ENCODE results near the gene SV2C.

Gene SV2C

DNA sequence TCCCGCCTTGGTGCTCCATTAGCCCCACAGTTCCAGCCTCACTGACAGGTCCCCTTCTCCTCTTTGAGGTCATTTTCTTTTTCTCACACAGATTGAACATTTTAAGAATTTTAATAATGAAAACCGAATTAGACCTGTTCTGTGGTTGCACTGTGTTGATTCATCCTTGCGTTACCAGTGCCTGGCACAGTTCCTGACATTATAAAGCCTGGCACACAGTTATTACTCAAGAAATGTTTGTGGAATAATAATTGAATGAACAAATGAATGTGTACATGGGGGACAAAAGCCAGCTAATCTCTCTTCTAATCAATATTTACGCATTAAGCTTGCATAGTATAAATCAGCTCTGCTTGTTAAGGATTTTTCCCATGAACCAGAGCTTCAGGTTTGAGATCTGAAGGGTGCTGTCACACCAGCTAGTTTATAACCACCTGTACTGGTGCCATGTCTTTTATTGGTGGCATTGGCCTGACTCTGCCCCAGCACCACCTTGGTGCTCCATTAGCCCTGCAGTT, 80.0 kb downstream of the SV2C start:
- DNase-seq (ENCODE audit: low read depth in 2 of 3, low spot score in 2 of 3): no peak

DNA sequence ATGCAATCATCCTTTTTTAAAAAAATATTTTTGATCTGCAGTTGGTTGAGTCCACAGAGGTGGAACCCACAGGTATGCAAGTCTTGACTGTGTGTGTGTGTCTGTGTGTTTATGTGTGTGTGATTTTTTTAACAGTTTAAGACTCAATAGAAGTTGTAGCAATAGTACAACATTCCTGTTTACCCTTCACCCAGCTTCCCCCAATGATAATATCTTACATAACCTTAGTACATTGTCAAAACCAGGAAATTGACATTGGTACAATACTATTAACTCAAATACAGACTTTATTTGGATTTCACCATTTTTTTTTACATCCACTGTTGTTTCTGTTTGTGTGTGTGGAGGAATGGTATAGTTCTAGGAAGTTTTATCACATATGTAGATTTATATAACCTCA, 81.8 kb downstream of the SV2C start:
- DNase-seq (ENCODE audit: low read depth in 2 of 3, low spot score in 2 of 3): no peak

DNA sequence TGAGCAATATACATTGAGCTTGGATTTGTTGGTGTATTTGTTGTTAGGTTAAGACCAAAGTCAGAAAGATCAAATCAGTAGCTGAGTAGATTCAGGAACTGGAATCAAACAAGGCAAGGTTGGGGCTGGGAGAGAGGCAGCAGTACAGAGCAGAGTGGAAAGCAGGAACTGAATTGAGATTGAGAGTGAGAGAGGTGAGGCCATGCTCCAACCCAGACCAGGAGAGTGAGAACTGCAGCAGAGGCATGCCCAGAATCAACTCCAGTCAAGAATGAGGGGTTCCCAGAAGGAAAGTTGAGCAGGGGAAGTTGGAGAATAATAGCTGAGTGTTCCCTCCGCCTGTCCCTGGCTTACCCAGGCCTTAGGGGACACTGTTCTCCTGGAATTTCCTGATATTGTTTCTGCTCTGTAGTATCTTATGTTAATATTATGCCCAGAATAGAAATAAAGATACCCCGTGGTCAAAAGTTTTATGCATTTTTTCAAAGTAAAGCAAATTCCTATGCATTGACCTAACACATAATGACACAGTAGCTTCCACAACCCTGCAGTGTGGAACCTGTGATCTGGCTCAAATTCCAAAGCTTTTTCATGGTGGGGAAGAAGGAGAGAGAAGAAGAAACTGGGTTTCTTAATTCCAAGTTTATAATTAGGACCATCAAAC, 82.7 kb downstream of the SV2C start:
- DNase-seq (ENCODE audit: low read depth in 2 of 3, low spot score in 2 of 3): no peak

DNA sequence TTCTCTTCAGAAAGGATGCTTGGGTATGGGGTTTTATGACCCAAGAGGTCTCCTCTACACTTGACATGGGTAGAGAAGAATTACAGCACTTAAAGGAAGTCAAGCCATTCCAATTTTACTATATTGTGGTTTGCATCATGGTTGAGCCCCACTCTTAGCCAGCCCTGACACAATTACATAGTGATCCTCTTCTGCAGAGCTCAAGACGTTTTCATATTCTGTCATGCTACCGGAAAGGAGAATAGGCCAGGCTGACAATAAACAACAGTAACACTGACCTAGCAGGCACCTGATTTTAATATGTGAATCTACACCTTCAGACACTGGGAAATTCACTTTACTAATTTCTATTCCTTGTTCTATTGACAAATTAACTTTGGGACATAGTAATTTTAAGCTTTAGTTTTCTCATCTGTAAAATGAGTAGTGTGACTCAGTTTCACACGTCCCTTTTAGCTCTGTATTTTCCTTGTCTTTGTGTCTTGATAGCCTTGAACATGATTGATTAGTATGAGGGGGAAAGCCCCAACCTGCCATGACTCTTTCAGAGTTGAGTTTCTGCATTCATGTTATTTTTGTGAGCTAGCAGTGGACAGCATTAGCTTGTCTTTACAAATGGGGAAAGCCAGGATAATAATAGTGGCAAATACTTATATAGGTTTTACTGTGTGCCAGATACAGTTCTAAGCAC, 83.8 kb downstream of the SV2C start:
- no peak for DNase-seq (ENCODE audit: low read depth in 2 of 3, low spot score in 2 of 3)

DNA sequence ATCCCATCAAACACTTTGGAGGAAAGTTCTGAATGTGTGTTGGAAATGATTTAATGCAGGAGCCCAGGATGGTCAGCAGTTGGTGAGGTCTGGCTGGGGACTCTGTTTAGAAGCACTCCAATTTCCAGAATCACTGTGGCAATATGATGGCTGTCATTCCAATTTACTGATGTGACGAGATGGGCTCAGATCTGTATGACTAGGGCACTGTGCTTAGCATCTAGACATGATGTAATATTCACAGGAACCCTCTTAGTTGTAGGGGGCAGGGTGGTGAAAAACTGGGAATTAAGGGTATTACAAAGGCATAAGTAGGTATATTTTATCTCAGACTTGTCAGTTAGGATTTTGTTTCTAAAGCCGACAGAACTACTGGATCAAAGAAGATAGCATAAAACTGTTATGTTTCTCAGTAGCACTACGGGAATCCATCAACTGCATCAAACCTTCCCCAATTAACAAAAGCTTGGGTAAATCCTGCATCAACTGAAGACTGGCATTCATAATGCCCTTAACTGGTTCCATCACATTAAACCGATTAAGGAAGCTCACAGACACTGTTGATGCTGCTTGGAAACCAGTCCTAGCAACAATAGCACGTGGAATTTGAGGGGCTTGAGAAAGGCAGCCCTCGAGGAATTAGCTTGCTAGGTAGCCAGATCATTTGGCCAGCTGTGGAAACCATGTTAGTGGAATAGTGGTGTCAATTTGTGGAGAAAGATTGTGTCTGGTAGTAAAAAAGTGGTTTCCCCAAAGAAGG, 86.1 kb downstream of the SV2C start:
- no peak for DNase-seq (ENCODE audit: low read depth in 2 of 3, low spot score in 2 of 3)

DNA sequence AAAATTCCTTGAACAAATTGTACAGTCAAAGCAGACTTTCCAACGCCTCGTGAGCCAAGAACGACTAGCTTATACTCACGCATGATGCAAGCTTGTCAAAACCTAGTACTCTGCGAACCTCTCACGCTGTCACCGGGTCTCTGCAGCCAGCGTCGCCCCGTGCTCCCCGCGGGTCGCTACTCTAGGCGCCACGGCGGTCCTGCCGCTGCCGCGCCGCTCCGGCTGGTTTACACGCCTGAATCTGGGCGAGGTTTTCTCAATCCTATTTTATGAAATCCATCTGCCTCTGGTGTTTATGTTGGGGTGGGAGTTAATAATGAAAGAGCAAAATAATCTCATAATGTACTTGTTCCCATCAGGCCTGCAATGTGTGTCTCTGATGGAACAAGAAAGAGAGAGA, 90.9 kb downstream of the SV2C start:
- no peak for DNase-seq (ENCODE audit: low read depth in 2 of 3, low spot score in 2 of 3)

DNA sequence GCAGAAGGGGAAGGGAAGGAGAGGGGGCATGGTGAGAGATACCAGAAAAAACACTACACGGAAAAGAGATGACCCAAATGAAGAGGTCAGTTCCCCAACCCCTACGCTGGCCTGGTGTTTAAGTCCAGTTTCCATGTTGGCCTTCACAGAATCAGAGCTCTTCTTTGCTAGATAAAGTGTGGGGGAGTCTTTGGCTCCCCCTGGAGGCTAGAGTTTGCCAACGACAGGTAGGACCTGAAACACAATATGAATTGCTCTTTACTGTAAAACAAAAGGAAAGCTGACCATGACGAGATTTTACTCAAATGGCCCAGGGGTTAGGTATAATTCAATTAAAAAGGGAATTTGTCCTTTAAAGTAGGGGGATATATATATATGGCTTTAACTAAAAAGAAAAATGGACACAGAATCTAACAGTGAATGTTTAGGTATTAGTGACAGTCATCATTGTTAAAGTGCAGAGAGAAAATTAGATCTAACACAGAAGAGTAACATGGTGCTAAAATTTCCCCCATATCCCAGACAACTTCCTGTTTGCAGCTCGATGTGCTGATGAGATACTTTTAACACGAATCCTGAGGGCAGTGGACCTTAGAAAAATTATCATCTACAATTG, 92.0 kb downstream of the SV2C start:
- DNase-seq (ENCODE audit: low read depth in 2 of 3, low spot score in 2 of 3): no peak

DNA sequence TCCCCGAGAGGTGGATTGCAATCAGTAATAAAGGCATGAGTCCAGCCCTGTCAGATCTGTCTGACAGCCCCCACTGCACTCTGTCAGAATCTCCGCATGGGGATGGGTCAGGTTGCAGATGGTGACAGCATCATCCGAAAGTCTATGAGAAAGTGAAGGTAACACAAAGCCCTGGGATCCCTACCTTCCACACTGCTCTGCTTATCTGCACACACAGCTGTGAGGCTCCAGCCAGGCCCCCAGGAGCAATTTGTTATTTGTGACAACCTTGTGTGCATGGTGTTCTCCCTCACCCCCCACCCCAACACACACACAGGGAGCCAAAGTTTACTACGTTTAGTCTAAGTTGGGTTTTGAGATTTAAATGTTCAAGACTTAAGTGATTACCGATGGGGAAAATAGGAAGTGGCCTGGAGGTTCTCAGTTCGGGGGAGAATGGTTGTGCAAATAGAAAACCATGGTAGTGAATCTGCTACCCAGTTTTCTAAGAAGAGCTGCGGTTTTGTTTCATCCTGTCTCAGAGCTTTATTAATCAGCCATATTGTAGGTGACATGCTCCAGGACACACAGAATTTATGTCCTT, 92.7 kb downstream of the SV2C start:
- DNase-seq (ENCODE audit: low read depth in 2 of 3, low spot score in 2 of 3): no peak

DNA sequence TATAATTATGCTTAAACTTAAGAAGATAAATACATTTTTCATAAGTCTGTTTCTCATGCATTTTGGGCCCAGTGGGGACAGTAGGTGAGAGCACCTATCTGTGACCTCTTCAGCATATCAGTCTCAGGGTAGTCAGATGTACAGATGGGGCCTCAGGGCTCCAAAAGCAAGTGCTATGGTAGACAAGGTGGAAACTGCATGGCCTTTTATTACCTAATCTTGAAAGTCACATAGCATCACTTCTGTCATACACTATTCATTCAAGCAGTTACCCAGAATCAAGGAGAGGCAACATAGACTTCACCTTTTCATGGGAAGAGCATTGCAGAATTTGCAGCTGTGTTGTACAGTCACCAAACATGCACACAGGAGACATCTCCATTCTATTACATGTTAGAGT, 94.8 kb downstream of the SV2C start:
- DNase-seq (ENCODE audit: low read depth in 2 of 3, low spot score in 2 of 3): no peak

DNA sequence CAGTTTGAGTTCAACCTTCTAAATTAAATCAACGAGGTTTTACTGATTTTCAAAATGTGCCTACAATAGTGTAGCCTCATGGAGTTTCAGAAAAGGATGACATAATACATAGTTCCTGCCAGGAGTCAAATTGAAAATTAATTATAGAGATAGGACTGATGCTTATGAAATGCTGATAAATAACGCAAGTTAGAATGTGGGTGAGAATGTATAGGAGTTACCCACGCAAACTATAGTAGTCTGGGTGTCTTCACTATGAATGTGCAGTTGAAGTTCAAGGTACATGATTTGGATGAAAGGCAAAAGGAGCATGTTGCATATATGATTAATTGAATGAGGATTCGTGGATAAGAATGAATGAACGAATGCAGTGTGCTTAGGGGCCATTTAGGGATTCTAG, 95.7 kb downstream of the SV2C start:
- DNase-seq (ENCODE audit: low read depth in 2 of 3, low spot score in 2 of 3): no peak

DNA sequence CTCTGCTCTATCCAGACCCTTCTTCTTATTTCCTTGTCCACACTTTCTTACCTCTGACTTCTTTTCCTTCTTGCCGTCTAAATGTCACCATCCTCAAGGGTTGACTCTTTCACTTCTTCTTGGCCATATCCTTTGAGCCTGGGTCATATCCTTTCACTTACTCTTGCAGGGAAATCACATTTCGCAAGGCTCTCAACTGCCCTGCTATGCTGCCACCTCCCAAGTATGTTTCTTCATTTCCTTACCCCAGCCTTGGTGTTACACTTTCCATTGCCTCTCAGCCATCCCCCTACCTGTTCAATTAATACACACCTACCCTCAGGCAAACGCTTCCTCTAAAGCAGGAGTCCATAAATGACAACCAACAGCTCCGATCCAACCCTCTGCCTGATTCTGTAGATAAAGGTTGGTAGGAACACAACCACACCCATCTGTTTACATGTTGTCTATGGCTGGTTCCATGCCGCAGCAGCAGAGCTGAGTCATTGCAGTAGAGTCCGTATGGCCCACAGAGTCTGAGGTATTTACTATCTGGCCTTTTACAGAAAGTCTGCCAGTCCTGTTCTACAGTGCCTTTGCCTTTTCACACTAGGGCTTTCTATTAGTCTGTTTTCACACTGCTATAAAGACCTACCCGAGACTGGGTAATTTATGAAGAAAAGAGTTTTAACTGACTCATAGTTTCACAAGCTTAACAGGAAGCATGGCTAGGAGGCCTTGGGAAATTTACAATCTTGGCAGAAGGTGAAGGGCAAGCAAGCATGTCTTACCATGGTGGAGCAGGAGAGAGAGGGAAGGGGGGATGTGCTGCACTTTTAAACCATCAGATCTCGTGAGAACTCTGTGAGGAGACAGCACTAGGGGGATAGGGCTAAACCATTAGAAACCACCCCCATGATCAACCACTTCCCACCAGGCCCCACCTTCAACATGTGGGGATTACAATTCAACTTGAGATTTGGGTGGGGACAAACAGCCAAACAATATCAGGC, 97.9 kb downstream of the SV2C start:
- no peak for DNase-seq (ENCODE audit: low read depth in 2 of 3, low spot score in 2 of 3)

DNA sequence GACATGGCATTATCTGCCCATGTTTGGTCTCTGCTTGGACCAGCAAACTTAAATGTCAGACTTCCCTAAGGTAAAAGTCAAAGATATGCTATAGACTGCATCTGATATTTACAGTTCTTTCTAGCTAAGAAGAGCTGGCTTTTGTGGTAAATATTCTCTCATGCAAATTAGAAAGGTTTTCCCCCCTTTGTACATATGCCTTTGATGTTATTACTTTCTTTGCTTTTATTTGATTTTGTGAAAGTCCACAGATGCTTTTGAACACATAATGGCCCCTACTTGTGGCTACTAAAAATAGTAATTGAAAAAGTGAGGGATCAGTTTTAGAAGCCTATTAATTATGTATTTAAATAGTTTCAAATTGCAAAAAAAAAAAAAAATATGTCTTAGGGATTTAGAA, 104.2 kb downstream of the SV2C start:
- DNase-seq (ENCODE audit: low read depth in 2 of 3, low spot score in 2 of 3): no peak

DNA sequence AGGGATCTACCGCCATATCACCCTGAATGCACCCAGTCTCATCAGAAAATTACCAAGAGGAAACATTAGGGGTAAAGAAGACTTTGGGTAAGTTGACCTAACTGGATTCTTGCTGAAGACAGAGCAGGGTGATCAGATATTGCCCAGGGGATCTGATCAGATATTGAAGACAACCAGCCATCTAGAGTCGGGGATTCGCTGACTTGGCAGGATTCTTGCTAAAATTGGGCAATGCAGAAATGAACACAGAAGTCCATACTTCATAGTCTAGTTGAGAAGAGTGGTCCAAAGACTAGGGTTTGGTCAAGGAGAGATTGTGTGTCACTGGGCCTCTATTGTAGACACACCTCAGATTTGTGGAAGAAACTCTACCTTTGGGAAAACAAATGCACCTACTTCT, 107.2 kb downstream of the SV2C start:
- DNase-seq (ENCODE audit: low read depth in 2 of 3, low spot score in 2 of 3): no peak

DNA sequence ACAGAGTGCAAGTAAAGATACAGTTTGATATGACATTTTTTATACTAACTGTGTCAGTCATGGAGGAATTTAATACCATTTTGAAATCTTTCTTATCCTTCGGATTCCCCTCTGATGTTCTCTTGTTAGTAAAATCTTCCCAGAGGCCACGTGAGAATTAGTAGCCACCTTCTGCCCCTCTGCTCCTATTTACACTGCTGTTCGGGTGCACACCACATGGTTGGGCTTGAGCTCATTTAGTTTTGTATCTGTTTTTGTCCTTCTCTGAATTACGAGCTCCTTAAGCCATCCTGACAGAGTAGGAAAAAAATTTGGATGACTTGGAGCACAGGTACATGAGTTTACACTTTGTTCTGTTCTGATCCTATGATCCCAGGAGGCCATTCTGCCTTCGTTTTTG, 109.7 kb downstream of the SV2C start:
- no peak for DNase-seq (ENCODE audit: low read depth in 2 of 3, low spot score in 2 of 3)

DNA sequence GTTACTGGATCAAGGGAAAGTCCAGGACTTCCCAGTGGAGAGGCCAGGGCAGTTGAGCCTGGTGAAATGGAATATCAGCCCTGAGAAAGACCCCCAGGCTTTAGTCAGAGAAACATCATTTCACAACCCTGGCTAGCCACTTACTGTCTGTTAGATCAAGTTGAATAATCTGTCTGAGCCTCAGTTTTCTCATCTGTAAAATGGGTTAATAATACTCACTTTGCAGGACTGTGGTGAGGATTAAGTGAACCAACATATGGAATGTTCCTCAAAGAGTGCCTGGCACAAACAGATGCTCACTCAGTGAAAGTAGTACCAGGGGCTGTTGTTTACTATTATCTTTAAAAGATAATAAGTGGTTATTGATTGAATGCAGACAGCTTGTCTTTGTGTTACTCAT, 110.5 kb downstream of the SV2C start:
- DNase-seq (ENCODE audit: low read depth in 2 of 3, low spot score in 2 of 3): no peak

DNA sequence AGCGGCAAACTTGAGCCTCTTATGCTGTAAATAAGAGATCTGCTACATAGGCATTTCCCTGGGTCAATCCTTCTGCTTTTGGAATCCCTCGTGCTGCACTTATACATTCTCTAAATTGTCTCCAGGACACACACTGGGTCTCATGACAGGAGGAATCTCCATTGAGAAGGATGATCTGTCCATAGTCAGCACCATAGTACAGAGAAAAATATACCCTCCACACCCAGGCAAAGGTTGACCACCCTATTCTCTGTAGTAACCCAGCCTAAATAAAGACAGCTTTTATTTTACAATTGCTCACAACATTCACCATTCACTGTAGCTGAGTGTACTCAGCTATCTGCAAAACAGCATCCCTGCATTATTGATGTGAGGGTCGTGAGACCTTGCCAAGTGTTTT, 111.2 kb downstream of the SV2C start:
- DNase-seq (ENCODE audit: low read depth in 2 of 3, low spot score in 2 of 3): no peak

DNA sequence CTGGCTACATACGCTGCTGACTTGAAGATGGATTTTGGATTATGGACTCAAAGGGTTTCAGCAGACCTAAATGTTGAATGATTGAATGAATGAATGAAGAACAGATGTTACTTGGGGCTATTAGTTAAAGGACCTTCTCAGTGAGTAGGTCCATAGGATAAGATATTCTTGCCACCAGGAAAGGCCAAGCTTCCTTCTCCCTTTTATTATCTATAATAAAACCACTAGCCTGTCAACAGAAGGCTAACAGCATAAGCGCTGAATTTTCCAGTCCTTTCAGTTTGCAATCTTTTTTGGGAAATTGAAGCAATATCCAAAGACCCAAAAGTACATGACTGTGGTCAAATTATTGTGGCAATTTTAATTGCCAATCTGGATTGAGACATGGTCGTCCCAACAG, 113.3 kb downstream of the SV2C start:
- no peak for DNase-seq (ENCODE audit: low read depth in 2 of 3, low spot score in 2 of 3)

DNA sequence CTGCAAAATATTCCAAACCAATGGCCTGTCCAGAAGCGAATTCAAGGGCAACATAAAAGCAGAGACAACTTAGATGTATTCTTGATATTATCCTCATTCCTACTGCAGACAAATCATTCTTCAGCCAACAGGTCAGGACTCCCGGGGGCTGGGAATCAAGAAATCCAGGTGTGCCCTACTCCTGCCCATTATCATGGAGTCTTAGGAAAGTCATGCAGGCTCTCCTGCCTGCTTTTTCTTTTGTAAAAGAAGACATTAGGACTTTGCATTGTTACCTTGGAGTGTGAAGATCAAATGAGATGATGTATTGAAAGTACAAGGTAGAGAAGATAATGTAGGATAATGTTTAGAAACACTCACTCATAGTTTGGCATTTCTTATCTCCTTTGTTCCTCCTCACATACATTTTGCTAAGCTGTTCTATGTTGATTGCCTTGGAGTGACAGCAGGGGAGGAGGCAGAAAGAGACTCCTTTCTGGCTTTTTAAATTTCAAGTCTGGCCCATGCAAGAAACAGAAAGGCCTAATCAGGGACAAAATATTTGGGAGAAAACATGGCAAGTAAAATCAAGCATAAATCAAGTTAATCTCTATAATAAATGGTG, 113.8 kb downstream of the SV2C start:
- no peak for DNase-seq (ENCODE audit: low read depth in 2 of 3, low spot score in 2 of 3)

DNA sequence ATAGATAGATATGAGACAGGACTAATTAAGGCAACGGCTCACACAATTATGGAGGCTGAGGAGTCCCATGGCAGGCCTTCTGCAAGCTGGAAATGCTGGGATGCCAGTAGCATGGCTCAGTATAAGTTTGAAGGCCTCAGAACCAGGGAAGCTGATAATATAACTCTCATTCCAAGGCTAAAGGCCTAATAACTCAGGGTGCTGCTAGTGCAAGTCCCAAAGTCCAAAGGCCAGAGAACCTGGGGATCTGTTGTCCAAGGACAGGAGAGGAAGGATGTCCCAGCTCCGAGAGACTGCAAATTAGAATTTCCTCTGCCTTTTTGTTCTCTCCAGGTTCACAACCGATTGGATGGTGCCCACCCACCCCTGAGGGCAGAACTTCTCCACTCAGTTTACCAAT, 114.5 kb downstream of the SV2C start:
- DNase-seq (ENCODE audit: low read depth in 2 of 3, low spot score in 2 of 3): no peak

Measured in activated CD8-positive, alpha-beta memory T cell treated with anti-CD3 and anti-CD28 coated beads for 48 hours (primary cell).